ENCODE data around the gene TWIST2.

DNA sequence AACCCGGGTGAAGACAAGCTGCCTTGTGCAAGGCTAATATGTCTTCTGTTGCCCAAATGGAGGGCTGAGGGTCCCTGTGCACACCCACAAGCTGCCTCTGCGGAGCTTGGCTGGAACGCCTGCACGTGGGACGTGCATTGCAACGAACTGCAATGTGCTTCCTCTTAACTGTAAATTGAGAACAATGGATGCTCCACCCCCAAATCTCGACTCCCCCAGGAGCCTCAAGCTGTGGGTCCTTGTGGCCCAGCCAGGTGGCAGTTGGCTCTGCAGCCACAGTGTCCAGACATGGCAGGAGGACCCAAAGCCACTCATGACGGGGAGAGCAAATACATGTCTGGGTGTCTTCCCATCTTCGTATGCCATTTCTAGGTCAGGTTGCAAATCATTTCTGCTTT lies 90.1 kb downstream of the TWIST2 start:
- TF ChIP-seq, protein P1, sequence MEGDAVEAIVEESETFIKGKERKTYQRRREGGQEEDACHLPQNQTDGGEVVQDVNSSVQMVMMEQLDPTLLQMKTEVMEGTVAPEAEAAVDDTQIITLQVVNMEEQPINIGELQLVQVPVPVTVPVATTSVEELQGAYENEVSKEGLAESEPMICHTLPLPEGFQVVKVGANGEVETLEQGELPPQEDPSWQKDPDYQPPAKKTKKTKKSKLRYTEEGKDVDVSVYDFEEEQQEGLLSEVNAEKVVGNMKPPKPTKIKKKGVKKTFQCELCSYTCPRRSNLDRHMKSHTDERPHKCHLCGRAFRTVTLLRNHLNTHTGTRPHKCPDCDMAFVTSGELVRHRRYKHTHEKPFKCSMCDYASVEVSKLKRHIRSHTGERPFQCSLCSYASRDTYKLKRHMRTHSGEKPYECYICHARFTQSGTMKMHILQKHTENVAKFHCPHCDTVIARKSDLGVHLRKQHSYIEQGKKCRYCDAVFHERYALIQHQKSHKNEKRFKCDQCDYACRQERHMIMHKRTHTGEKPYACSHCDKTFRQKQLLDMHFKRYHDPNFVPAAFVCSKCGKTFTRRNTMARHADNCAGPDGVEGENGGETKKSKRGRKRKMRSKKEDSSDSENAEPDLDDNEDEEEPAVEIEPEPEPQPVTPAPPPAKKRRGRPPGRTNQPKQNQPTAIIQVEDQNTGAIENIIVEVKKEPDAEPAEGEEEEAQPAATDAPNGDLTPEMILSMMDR (IDR thresholded peaks at IDR 0.05) = no peak
- no peak for TF ChIP-seq POLR2A (IDR thresholded peaks at IDR 0.05)
